A673 (cell line): ENCODE data around the gene PARP15. TPM values are rescaled to one million over a fixed set of nuclear protein-coding genes. Genes with fewer than 3 reads are reported as not detected.
"Not testable (repeated sequence)": the region's sequence is repeated elsewhere in the genome, so short reads cannot be mapped to it uniquely, and the experiment has no call there.

Experiments
- BruUV-seq: library from RNA; stranded (reverse); fragments of 400-500 nt; replicated peaks from 2 replicates; lab custom pipeline; 2021; lab: Mats Ljungman, UMichigan
- CTCF ChIA-PET: fragments of 300-600 bp; sonication (Branson Sonifier 250); formaldehyde crosslinking; loops from one replicate; lab custom pipeline; 2022; ENCODE audit warnings: antibody characterized with exemption; lab: Charles Lee
- POLR2A ChIA-PET: fragments of 300-600 bp; sonication (Branson Sonifier 250); formaldehyde crosslinking; loops from one replicate; lab custom pipeline; 2022; ENCODE audit warnings: antibody characterized with exemption; ENCODE audit not compliant: low non-redundant PET; lab: Charles Lee
- DNase-seq: peaks from one replicate; pipeline ENCODE4 v3.0.0-alpha.2; 2015; ENCODE audit warnings: low spot score
- H3K27ac ChIP-seq: fragments of 200-600 bp; sonication (generic); 2 replicates; pipeline ENCODE4 v1.5.1; 2016; ENCODE audit warnings: mixed run types, low read depth, mild to moderate bottlenecking, mixed read lengths, antibody characterized with exemption, low read length; ENCODE audit not compliant: poor library complexity, severe bottlenecking
- H3K27me3 ChIP-seq: fragments of 200-600 bp; sonication (generic); replicated peaks from 2 replicates; pipeline ENCODE4 v1.6.1; 2017; ENCODE audit warnings: mixed run types, low read depth, mild to moderate bottlenecking, mixed read lengths, antibody characterized with exemption, low read length; ENCODE audit not compliant: insufficient read depth, poor library complexity
- H3K36me3 ChIP-seq: fragments of 200-600 bp; sonication (generic); 2 replicates; pipeline ENCODE4 v1.6.1; 2016; ENCODE audit warnings: mixed run types, mild to moderate bottlenecking, mixed read lengths, antibody characterized with exemption, low read length; ENCODE audit not compliant: insufficient read depth, poor library complexity, severe bottlenecking
- H3K4me1 ChIP-seq: fragments of 200-600 bp; sonication (generic); 2 replicates; pipeline ENCODE4 v1.6.1; 2017; ENCODE audit warnings: mixed run types, mild to moderate bottlenecking, mixed read lengths, antibody characterized with exemption, low read length; ENCODE audit not compliant: insufficient read depth, poor library complexity, severe bottlenecking
- H3K4me3 ChIP-seq: fragments of 200-600 bp; sonication (generic); 2 replicates; pipeline ENCODE4 v1.5.1; 2016; ENCODE audit warnings: low read depth, mixed run types, mild to moderate bottlenecking, mixed read lengths, low read length; ENCODE audit not compliant: poor library complexity, severe bottlenecking
- H3K9me3 ChIP-seq: fragments of 200-600 bp; sonication (generic); 2 replicates; pipeline ENCODE4 v1.6.1; 2016; ENCODE audit warnings: mixed run types, low read depth, mild to moderate bottlenecking, mixed read lengths, antibody characterized with exemption, low read length; ENCODE audit not compliant: poor library complexity, severe bottlenecking
- CTCF ChIP-seq: fragments of 300-800, 200-600 bp; sonication (generic); conservative IDR thresholded peaks from 2 replicates; pipeline ENCODE4 v1.5.1; 2017; ENCODE audit warnings: low read depth, mild to moderate bottlenecking, antibody characterized with exemption, low read length, moderate library complexity, mixed read lengths
- EZH2 ChIP-seq: fragments of 200-600 bp; sonication (generic); IDR thresholded peaks from 2 replicates; pipeline ENCODE4 v1.6.1; 2017; ENCODE audit warnings: borderline replicate concordance, low read depth, mild to moderate bottlenecking, mixed read lengths, antibody characterized with exemption, low read length; ENCODE audit not compliant: poor library complexity, severe bottlenecking
- intact Hi-C: fragments of 100-400 bp; cut with micrococcal nuclease; formaldehyde crosslinking; loops from one replicate; pipeline ENCODE4 v1.10.0; 2022; ENCODE audit not compliant: unreplicated experiment
- total RNA-seq: library from RNA; stranded (reverse); gene quantifications from 2 replicates; pipeline ENCODE4 v1.2.3, GENCODE V29; 2021

Gene PARP15
- total RNA-seq, 1 experiment from 2014 or later = not detected

- DNase-seq = no peak
- intact Hi-C loops = no loop called here
- Histone ChIP-seq H3K36me3 (no peaks in the 10 kb centered on the region), H3K9me3 (no peaks in the 10 kb centered on the region), H3K4me1 (peaks cover 5% of the 10 kb centered on the region), H3K27me3 (no peaks in the 10 kb centered on the region), H3K27ac (no peak overlapping the region), H3K4me3 (peak overlapping the region; percentile 71)
- TF ChIP-seq CTCF (no peak), EZH2 (no peak)
- POLR2A ChIA-PET = no interaction called here
- CTCF ChIA-PET = no interaction called here
- BruUV-seq = no TSS peak
Measured at GRCh38 chr3:122681974-122682409, 104.5 kb downstream of the PARP15 start.

GRCh38 chr3:122682778-122683411, 105.4 kb downstream of the PARP15 start:
- H3K9me3 ChIP-seq, intact Hi-C loops, DNase-seq, H3K4me1 ChIP-seq, H3K36me3 ChIP-seq, H3K27ac ChIP-seq, CTCF ChIA-PET, H3K27me3 ChIP-seq, BruUV-seq, H3K4me3 ChIP-seq, POLR2A ChIA-PET: not testable (repeated sequence)

- intact Hi-C loops = no loop called here
- H3K27ac ChIP-seq = no peak overlapping the region
- H3K4me3 ChIP-seq = no peak overlapping the region
- no peaks in the 10 kb centered on the region for H3K9me3 ChIP-seq
- H3K4me1 ChIP-seq = no peaks in the 10 kb centered on the region
- no peak for DNase-seq
- POLR2A ChIA-PET = no interaction called here
- no peak for TF ChIP-seq EZH2
- TF ChIP-seq CTCF = no peak
- H3K36me3 ChIP-seq = peaks cover 6% of the 10 kb centered on the region
- CTCF ChIA-PET = interaction anchor here (0.7 kb wide), 1 partner anchor 74 kb away, joined by 3 read pairs; no protein-coding TSS in a partner anchor
- no TSS peak for BruUV-seq
- H3K27me3 ChIP-seq = no peaks in the 10 kb centered on the region
Measured at GRCh38 chr3:122687298-122687697, 109.8 kb downstream of the PARP15 start.

Other genes starting within 250 kb of the PARP15 start
- gene MIX23, start 194.4 kb upstream of the PARP15 start, total RNA-seq = 74.3 and 75.3 TPM in 2 replicates
- gene FAM162A, start 193.5 kb upstream of the PARP15 start, total RNA-seq = 54.7 and 58.1 TPM in 2 replicates
- gene WDR5B, start 161.6 kb upstream of the PARP15 start, total RNA-seq = 4.6 and 5.4 TPM in 2 replicates
- gene KPNA1, start 62.7 kb upstream of the PARP15 start, total RNA-seq = 99.0 and 110 TPM in 2 replicates
- 10.6 and 10.8 TPM in 2 replicates for gene PARP9, start 13.3 kb upstream of the PARP15 start, total RNA-seq
- gene DTX3L, start 13.3 kb upstream of the PARP15 start, total RNA-seq = 16.6 and 18.9 TPM in 2 replicates
- gene PARP14, start 103.2 kb downstream of the PARP15 start, total RNA-seq = 22.8 and 25.9 TPM in 2 replicates
- gene HSPBAP1, start 216.2 kb downstream of the PARP15 start, total RNA-seq = 8.2 and 8.7 TPM in 2 replicates
- gene SLC49A4, start 217.4 kb downstream of the PARP15 start, total RNA-seq = 14.1 and 15.2 TPM in 2 replicates